Liver (tissue), 9 donors: ENCODE measurements around the gene SNCB. TPM values are rescaled to one million over a fixed set of nuclear protein-coding genes. Genes with fewer than 3 reads are reported as not detected.

Experiments
- DNase-seq: peaks from one replicate; pipeline ENCODE4 v3.0.0-alpha.2; 2017; ENCODE audit warnings: low spot score
- H3K27ac ChIP-seq, 2 donors: one replicate each; pipeline ENCODE4 v1.7.0; 2013; ENCODE audit warnings: inconsistent platforms in 2 of 2, low read length in 2 of 2, control low read depth in 1 of 2, low read depth in 1 of 2, mild to moderate bottlenecking in 1 of 2
- H3K27me3 ChIP-seq, 4 donors: one replicate each; pipeline versions ENCODE4 v1.6.1 to v1.7.0; 2013; ENCODE audit warnings: low read length in 3 of 4, inconsistent platforms in 1 of 4, mild to moderate bottlenecking in 1 of 4, moderate library complexity in 1 of 4; ENCODE audit not compliant: control insufficient read depth in 4 of 4, insufficient read depth in 4 of 4
- H3K36me3 ChIP-seq, 4 donors: one replicate each; pipeline versions ENCODE4 v1.6.1 to v1.7.0; 2013; ENCODE audit warnings: low read length in 3 of 4, mild to moderate bottlenecking in 3 of 4, low read depth in 1 of 4, moderate library complexity in 1 of 4; ENCODE audit not compliant: control insufficient read depth in 4 of 4, insufficient read depth in 3 of 4
- H3K4me1 ChIP-seq, 4 donors: one replicate each; pipeline versions ENCODE4 v1.6.1 to v1.7.0; 2013; ENCODE audit warnings: low read length in 3 of 4, mild to moderate bottlenecking in 3 of 4, moderate library complexity in 1 of 4; ENCODE audit not compliant: control insufficient read depth in 4 of 4, insufficient read depth in 4 of 4
- H3K4me3 ChIP-seq, 3 donors: one replicate each; pipeline versions ENCODE4 v1.6.1 to v1.7.0; 2013; ENCODE audit warnings: low read length in 3 of 3, control low read depth in 1 of 3, low read depth in 1 of 3, mild to moderate bottlenecking in 1 of 3
- H3K9ac ChIP-seq, 2 donors: one replicate each; pipeline ENCODE4 v1.7.0; 2013; ENCODE audit warnings: low read length in 2 of 2, mild to moderate bottlenecking in 2 of 2, moderate library complexity in 2 of 2, control low read depth in 1 of 2, low read depth in 1 of 2
- H3K9me3 ChIP-seq, 4 donors: one replicate each; pipeline versions ENCODE4 v1.6.1 to v1.7.0; 2013; ENCODE audit warnings: low read length in 3 of 4; ENCODE audit not compliant: control insufficient read depth in 4 of 4
- ATF3 ChIP-seq: IDR thresholded peaks from 2 replicates; pipeline ENCODE4 v1.6.1; 2016; ENCODE audit warnings: antibody characterized with exemption
- CTCF ChIP-seq: fragments of 150-350 bp; IDR thresholded peaks from 2 replicates; pipeline ENCODE4 v1.5.1; 2017; ENCODE audit warnings: improper control_type of control experiment, low read depth, low read length; ENCODE audit not compliant: missing input control
- EGR1 ChIP-seq, 2 donors: IDR thresholded peaks; 2 replicates each; pipeline ENCODE4 v1.6.1; 2016 to 2018; ENCODE audit warnings: antibody characterized with exemption in 2 of 2, low read depth in 2 of 2
- FOXA1 ChIP-seq: IDR thresholded peaks from 2 replicates; pipeline ENCODE4 v1.6.1; 2016; ENCODE audit warnings: antibody characterized with exemption
- FOXA2 ChIP-seq: IDR thresholded peaks from 2 replicates; pipeline ENCODE4 v1.6.1; 2016; ENCODE audit warnings: antibody characterized with exemption
- GABPA ChIP-seq, 2 donors: IDR thresholded peaks in 1 of 2; conservative IDR thresholded peaks in 1 of 2; 2 replicates each; pipeline ENCODE4 v1.6.1; 2016; ENCODE audit warnings: antibody characterized with exemption in 2 of 2, mild to moderate bottlenecking in 1 of 2, moderate library complexity in 1 of 2
- HNF4A ChIP-seq, 2 donors: conservative IDR thresholded peaks; 2 replicates each; pipeline ENCODE4 v1.6.1; 2016; ENCODE audit warnings: antibody characterized with exemption in 2 of 2, mild to moderate bottlenecking in 2 of 2
- HNF4G ChIP-seq: IDR thresholded peaks from 2 replicates; pipeline ENCODE4 v1.6.1; 2016; ENCODE audit warnings: antibody characterized with exemption
- JUND ChIP-seq, 2 donors: IDR thresholded peaks; 2 replicates each; pipeline ENCODE4 v1.6.1; 2016; ENCODE audit warnings: antibody characterized with exemption in 2 of 2
- MAX ChIP-seq: IDR thresholded peaks from 2 replicates; pipeline ENCODE4 v1.6.1; 2016; ENCODE audit warnings: antibody characterized with exemption
- NR2F2 ChIP-seq: IDR thresholded peaks from 2 replicates; pipeline ENCODE4 v1.6.1; 2016; ENCODE audit warnings: antibody characterized with exemption
- RAD21 ChIP-seq, 2 donors: IDR thresholded peaks; 2 replicates each; pipeline ENCODE4 v1.6.1; 2016; ENCODE audit warnings: antibody characterized with exemption in 2 of 2, mild to moderate bottlenecking in 2 of 2
- REST ChIP-seq: IDR thresholded peaks from 2 replicates; pipeline ENCODE4 v1.6.1; 2016; ENCODE audit warnings: antibody characterized with exemption, mild to moderate bottlenecking
- RXRA ChIP-seq, 2 donors: IDR thresholded peaks; 2 replicates each; pipeline ENCODE4 v1.6.1; 2017 to 2018; ENCODE audit warnings: antibody characterized with exemption in 2 of 2, mild to moderate bottlenecking in 1 of 2
- SP1 ChIP-seq: IDR thresholded peaks from 2 replicates; pipeline ENCODE4 v1.6.1; 2018; ENCODE audit warnings: antibody characterized with exemption, mild to moderate bottlenecking
- TAF1 ChIP-seq: conservative IDR thresholded peaks from 2 replicates; pipeline ENCODE4 v1.6.1; 2016; ENCODE audit warnings: antibody characterized with exemption, mild to moderate bottlenecking
- YY1 ChIP-seq: IDR thresholded peaks from 2 replicates; pipeline ENCODE4 v1.6.1; 2016; ENCODE audit warnings: antibody characterized with exemption, mild to moderate bottlenecking
- ZBTB33 ChIP-seq: IDR thresholded peaks from 2 replicates; pipeline ENCODE4 v1.6.1; 2016; ENCODE audit warnings: antibody characterized with exemption
- WGBS: extraction: QIAGEN DNeasy Blood & Tissue Kit; methylation state at CpG from one replicate; pipeline ENCODE4 v1.1.7; 2013; 5-methylcytosine and 5-hydroxymethylcytosine counted together
- polyA plus RNA-seq, 2 donors: library from polyadenylated mRNA; stranded (reverse) in 1 of 2; unstranded in 1 of 2; fragments of 200-250 nt in 1 of 2; fragments of >200 nt in 1 of 2; fragmentation: Nextera tagmentation in 1 of 2; extraction: Ambion mirVana in 1 of 2; gene quantifications; one replicate each; pipeline versions ENCODE4 v1.2.1 to v1.2.3, GENCODE V29; 2013 to 2015
- total RNA-seq, 2 donors: library from RNA; depleted of rRNA; stranded (reverse); fragments of >200 nt; gene quantifications; one replicate each; pipeline ENCODE4 v1.2.3, GENCODE V29; 2014
- donor health status: healthy.
- donor health status: healthy.
- donor health status: healthy.
- donor health status: healthy.
- donor health status: healthy.

Gene SNCB
- total and polyA plus RNA-seq, 4 donors: not detected

GRCh38 chr5:176637556-176637955 is 7.2 kb upstream of the SNCB start:
- Histone ChIP-seq H3K27ac (no peak overlapping the region), H3K9ac (no peak overlapping the region), H3K36me3 (no peaks in the 10 kb centered on the region), H3K4me3 (no peak overlapping the region), H3K9me3 (no peaks in the 10 kb centered on the region), H3K4me1 (no peaks in the 10 kb centered on the region), H3K27me3 (peaks cover 0 to 3% (median 1%) of the 10 kb centered on the region in 4 donors)
- WGBS: 68% methylated on average over 4 of the region's 4 CpGs
- DNase-seq: no peak
- no peak for TF ChIP-seq REST
- no peak for TF ChIP-seq FOXA2
- TF ChIP-seq TAF1: no peak
- TF ChIP-seq HNF4A (conservative IDR thresholded peaks at IDR 0.05): no peak
- TF ChIP-seq HNF4G: no peak
- no peak for TF ChIP-seq MAX
- no peak for TF ChIP-seq ZBTB33
- TF ChIP-seq RXRA (IDR thresholded peaks at IDR 0.05): no peak
- no peak for TF ChIP-seq SP1
- no peak for TF ChIP-seq RAD21 (IDR thresholded peaks at IDR 0.05)
- no peak for TF ChIP-seq CTCF
- no peak for TF ChIP-seq GABPA (IDR thresholded peaks at IDR 0.05 in 1 of 2, conservative IDR thresholded peaks at IDR 0.05 in 1 of 2)
- TF ChIP-seq EGR1 (IDR thresholded peaks at IDR 0.05; ENCODE audit: low read depth in 2 of 2): no peak
- TF ChIP-seq JUND (IDR thresholded peaks at IDR 0.05): no peak
- TF ChIP-seq YY1: no peak
- no peak for TF ChIP-seq NR2F2
- TF ChIP-seq ATF3: no peak
- TF ChIP-seq FOXA1: no peak

GRCh38 chr5:176636426-176636825 is 6.1 kb upstream of the SNCB start:
- no peak overlapping the region for H3K27ac ChIP-seq
- H3K9ac ChIP-seq: no peak overlapping the region
- no peaks in the 10 kb centered on the region for H3K9me3 ChIP-seq
- no peaks in the 10 kb centered on the region for H3K4me1 ChIP-seq
- no peak overlapping the region for H3K4me3 ChIP-seq
- no peaks in the 10 kb centered on the region for H3K36me3 ChIP-seq
- no peak for DNase-seq
- WGBS: 48% methylated on average over 9 of the region's 9 CpGs
- H3K27me3 ChIP-seq: peaks cover 0 to 3% (median 1%) of the 10 kb centered on the region in 4 donors
- TF ChIP-seq FOXA2 (no peak), REST (no peak), JUND (IDR thresholded peaks at IDR 0.05) (no peak), NR2F2 (no peak), CTCF (no peak), HNF4G (no peak), EGR1 (IDR thresholded peaks at IDR 0.05; ENCODE audit: low read depth in 2 of 2) (no peak), YY1 (no peak), GABPA (IDR thresholded peaks at IDR 0.05 in 1 of 2, conservative IDR thresholded peaks at IDR 0.05 in 1 of 2) (no peak), FOXA1 (no peak), RXRA (IDR thresholded peaks at IDR 0.05) (no peak), ATF3 (no peak), RAD21 (IDR thresholded peaks at IDR 0.05) (no peak)
